Muscle layer of duodenum (tissue), 2 donors: Measurements from ENCODE around the gene CDRT4.

Source experiments
- H3K27ac ChIP-seq: one replicate; pipeline ENCODE4 v1.7.0; 2013; ENCODE audit warnings: mild to moderate bottlenecking, low read length
- H3K27me3 ChIP-seq: one replicate; pipeline ENCODE4 v1.7.0; 2013; ENCODE audit warnings: low read depth, mild to moderate bottlenecking, control low read depth, low read length
- H3K36me3 ChIP-seq, 2 donors: one replicate each; pipeline ENCODE4 v1.7.0; 2013; ENCODE audit warnings: low read length in 2 of 2, control low read depth in 1 of 2, mild to moderate bottlenecking in 1 of 2; ENCODE audit not compliant: insufficient read depth in 2 of 2, control insufficient read depth in 1 of 2
- H3K4me1 ChIP-seq, 2 donors: one replicate each; pipeline ENCODE4 v1.7.0; 2013; ENCODE audit warnings: low read length in 2 of 2, mild to moderate bottlenecking in 2 of 2, control low read depth in 1 of 2, moderate library complexity in 1 of 2; ENCODE audit not compliant: insufficient read depth in 2 of 2, control insufficient read depth in 1 of 2
- H3K4me3 ChIP-seq, 2 donors: one replicate each; pipeline ENCODE4 v1.7.0; 2013; ENCODE audit warnings: low read length in 2 of 2, low read depth in 1 of 2, mild to moderate bottlenecking in 1 of 2
- H3K9me3 ChIP-seq, 2 donors: one replicate each; pipeline ENCODE4 v1.7.0; 2013; ENCODE audit warnings: low read length in 2 of 2, control low read depth in 1 of 2, mild to moderate bottlenecking in 1 of 2; ENCODE audit not compliant: control insufficient read depth in 1 of 2
- donor health status: healthy.

The CDRT4 gene

DNA sequence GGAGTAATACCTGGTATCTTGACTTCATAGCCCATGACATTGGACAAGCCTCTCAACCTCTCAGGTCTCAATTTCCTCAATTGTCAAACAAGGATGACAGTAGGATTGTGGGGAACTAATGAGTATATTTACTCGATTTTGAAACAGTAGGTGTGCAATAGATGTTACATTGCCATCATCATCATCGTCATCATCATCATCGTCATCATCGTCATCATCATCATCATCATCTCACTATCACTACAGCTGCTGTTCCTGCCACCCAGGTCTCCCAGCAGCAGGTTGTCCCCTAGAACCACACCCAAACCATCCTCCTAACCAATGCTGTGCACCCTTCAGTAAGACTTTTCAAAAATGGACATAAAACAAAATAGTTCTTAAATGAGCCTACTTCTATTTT lies 24.8 kb upstream of the CDRT4 start:
- Histone ChIP-seq H3K4me1 (peaks cover 0 to 4% of the 10 kb centered on the region in 2 donors), H3K4me3 (no peak overlapping the region), H3K36me3 (no peaks in the 10 kb centered on the region), H3K9me3 (no peaks in the 10 kb centered on the region), H3K27me3 (no peaks in the 10 kb centered on the region), H3K27ac (no peak overlapping the region)

DNA sequence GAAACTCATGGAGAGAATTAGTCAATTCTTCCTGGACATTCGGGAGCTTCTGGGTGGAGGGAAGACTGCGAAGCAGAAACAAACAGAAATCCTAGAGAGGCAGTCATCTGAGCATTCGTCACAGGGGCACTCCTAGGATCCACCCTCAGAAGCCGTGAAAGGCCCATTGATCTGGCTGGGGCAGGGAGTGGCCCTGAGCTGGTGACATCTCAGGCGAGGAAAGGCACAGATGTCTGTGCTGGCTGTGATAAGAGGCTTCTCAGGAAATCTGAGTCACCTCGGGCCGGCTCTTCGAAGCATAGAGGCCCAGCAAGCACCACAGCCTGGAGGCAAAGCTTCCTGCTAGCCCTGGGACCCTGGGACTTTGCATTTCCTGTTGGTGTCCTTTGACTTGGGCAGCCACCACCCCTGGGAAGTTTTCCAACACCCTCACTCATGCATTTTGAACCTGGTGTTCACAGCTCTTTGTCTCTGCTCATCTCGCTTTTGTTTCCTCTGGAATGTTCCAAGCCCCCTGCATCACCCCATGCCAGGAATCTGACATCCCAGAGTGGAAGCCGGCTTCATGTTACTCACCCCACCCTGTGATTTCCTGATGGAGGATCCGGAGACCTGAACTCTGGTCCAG lies 23.3 kb upstream of the CDRT4 start:
- no peaks in the 10 kb centered on the region for H3K36me3 ChIP-seq
- peak overlapping the region; percentile 69 for H3K27ac ChIP-seq
- H3K9me3 ChIP-seq = no peaks in the 10 kb centered on the region
- no peak overlapping the region for H3K4me3 ChIP-seq
- no peaks in the 10 kb centered on the region for H3K27me3 ChIP-seq
- peaks cover 0 to 4% of the 10 kb centered on the region in 2 donors for H3K4me1 ChIP-seq

DNA sequence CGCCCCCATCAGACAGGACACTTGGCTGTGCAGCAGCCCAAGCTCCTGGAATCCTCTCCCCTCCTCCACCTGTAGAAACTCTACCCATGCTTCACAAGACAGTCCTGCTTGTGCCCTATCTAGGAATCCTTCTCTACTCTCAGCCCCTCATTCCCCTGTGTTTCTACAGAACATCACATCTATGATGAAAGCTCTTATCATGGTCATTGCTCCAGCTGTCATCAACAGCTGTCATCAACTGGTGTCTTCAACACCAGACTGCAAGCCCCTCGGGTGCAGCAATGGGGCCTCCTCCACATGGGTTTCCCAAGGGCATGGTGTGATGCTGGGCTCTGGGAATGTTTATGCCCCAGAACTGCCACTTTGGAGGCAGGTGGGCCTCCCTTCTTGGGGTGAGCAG lies 21.1 kb upstream of the CDRT4 start:
- no peaks in the 10 kb centered on the region for H3K36me3 ChIP-seq
- no peak overlapping the region for H3K27ac ChIP-seq
- no peak overlapping the region for H3K4me3 ChIP-seq
- H3K4me1 ChIP-seq = peaks cover 0 to 4% of the 10 kb centered on the region in 2 donors
- no peaks in the 10 kb centered on the region for H3K27me3 ChIP-seq
- no peaks in the 10 kb centered on the region for H3K9me3 ChIP-seq

DNA sequence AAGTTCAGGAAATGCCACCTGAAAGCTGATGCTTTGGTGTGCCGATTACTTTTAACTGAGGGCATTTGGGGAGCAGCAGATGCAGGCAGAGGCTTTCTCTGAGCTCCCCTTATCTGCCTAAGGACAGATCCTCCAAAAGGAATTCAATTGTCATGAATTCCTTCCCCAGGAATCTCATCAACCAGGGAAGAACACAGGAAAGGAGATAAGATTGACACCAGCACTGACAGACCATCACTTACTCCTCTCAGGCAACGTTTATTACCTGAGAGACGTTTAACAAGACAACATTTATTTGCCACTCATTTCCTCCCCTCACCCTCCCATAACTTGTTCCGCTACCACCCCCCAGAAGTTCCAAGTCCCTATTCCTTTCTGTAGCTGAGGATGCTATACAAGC lies 17.6 kb upstream of the CDRT4 start:
- no peaks in the 10 kb centered on the region for H3K27me3 ChIP-seq
- H3K36me3 ChIP-seq = peaks cover 0 to 3% of the 10 kb centered on the region in 2 donors
- H3K9me3 ChIP-seq = no peaks in the 10 kb centered on the region
- H3K27ac ChIP-seq = no peak overlapping the region
- no peak overlapping the region for H3K4me3 ChIP-seq
- H3K4me1 ChIP-seq = no peaks in the 10 kb centered on the region

DNA sequence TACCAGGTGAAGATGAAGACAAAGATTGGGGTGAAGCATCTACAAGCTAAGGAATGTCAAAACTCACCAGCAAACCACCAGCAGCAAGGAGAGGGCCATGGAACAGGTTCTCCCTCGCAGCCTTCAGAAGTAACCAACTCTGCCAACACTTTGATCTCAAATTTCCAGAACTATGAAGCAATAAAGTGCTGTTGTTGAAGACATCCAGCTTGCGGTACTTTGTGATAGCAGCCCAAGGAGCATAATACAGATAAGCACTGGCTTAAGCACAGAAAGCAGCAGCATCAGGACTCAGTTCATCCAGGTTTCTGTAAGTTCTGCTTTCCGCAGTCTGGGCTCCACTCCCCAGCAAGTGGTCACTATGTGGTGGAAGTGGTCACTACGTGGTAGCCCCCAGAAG lies 16.0 kb upstream of the CDRT4 start:
- Histone ChIP-seq H3K9me3 (no peaks in the 10 kb centered on the region), H3K4me1 (no peaks in the 10 kb centered on the region), H3K27me3 (no peaks in the 10 kb centered on the region), H3K36me3 (peaks cover 0 to 3% of the 10 kb centered on the region in 2 donors), H3K4me3 (no peak overlapping the region), H3K27ac (no peak overlapping the region)

DNA sequence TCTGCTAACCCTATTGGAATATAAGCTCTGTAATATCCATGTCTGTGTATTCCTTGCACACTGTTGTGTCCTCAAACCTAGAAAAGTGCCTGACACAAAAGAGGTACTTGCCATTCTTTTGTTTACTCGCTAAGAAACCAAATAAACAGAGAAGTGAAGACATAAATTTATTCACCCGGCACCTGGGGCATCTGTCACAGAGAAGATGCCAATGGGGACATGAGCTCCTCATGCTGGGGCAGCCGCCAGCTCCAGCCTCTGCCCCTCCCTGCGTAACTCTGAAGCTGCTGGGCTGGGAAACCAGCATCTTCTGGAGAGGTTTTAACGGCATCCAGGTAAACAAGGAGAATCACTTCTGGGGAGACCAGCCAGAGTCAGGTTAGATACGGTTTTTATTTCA lies 15.1 kb upstream of the CDRT4 start:
- H3K4me3 ChIP-seq = no peak overlapping the region
- no peaks in the 10 kb centered on the region for H3K4me1 ChIP-seq
- H3K27me3 ChIP-seq = no peaks in the 10 kb centered on the region
- H3K9me3 ChIP-seq = no peaks in the 10 kb centered on the region
- peaks cover 0 to 3% of the 10 kb centered on the region in 2 donors for H3K36me3 ChIP-seq
- no peak overlapping the region for H3K27ac ChIP-seq

DNA sequence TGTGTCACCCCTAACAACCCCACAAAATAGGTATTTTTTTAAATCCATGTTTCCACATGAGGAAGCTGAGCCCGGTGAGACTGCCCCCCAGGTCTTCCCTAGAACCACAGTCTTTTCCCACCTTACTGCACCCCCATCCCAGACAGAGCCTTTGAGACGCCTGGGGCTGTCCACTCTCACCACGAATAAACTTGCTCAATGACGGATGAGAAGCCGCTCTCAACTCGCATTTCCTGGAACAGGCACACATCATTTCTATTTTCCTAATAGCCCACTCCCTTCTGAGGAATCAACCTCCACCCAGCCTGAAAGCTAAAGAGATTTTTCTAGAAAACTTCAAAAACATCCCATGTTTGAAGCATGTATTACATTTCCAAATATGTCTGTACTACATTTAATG lies 14.1 kb upstream of the CDRT4 start:
- Histone ChIP-seq H3K27ac (no peak overlapping the region), H3K4me1 (no peaks in the 10 kb centered on the region), H3K9me3 (no peaks in the 10 kb centered on the region), H3K27me3 (no peaks in the 10 kb centered on the region), H3K36me3 (peaks cover 0 to 3% of the 10 kb centered on the region in 2 donors), H3K4me3 (no peak overlapping the region)

DNA sequence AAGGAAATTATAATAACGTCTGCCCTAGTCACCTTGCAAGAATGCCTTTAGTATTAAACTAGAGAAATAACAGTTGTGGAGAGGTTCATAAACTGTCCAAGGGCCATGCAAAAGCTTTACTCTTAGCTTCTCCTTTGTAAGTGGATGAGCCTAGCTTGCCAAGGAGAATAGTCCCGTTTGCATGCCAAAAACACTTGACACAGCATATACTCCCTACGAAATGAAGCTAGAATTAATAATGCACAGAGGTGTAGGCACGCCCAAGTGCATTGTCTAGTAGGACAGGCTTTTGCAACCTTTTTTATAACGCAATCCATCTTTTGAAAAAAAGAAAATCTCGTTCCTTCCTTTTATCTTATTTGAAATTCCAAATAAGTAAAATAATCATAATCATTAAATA lies 12.8 kb upstream of the CDRT4 start:
- H3K4me1 ChIP-seq = no peaks in the 10 kb centered on the region
- H3K36me3 ChIP-seq = peaks cover 0 to 3% of the 10 kb centered on the region in 2 donors
- H3K9me3 ChIP-seq = no peaks in the 10 kb centered on the region
- no peak overlapping the region for H3K4me3 ChIP-seq
- no peak overlapping the region for H3K27ac ChIP-seq
- no peaks in the 10 kb centered on the region for H3K27me3 ChIP-seq

DNA sequence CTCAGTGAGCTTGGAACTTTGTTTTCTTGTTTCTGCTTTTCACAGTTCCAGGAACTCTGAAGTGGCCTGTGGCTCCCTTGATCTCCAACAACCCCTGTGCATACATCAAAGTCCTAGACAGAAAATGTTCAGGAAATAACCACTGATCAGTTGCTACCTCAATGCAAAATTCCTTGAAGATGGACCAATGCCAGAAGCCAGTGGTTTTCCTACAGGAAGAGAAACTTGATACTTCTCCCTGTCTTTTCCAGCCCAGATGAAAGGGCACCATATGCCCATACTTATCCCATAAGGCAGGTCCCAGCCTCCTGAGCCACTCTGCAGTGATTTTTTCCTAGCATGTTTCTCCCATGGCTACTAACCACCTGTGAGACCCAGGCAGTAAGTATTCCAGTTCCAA lies 12.3 kb upstream of the CDRT4 start:
- H3K4me3 ChIP-seq = no peak overlapping the region
- H3K9me3 ChIP-seq = no peaks in the 10 kb centered on the region
- peaks cover 0 to 3% of the 10 kb centered on the region in 2 donors for H3K36me3 ChIP-seq
- no peaks in the 10 kb centered on the region for H3K4me1 ChIP-seq
- no peaks in the 10 kb centered on the region for H3K27me3 ChIP-seq
- H3K27ac ChIP-seq = no peak overlapping the region

DNA sequence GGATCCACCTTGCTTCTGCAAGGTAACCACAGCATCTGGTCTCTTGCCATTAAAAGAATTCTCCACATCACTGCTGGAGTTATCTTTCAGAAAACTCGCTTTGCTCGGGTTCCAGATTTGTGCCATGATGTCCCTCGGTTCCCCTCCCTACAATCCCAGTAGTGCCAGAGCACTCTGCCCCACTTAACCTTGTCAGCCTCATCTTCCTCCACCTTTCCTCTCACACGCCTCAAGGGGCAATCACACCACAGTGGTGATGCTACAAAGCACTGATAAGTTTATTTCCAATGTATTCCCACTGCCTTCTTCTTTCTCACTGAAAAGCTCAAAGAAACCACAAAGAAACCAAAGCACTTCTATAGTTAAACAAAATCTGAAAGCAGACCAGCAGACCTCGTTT lies 11.4 kb upstream of the CDRT4 start:
- Histone ChIP-seq H3K36me3 (peaks cover 0 to 3% of the 10 kb centered on the region in 2 donors), H3K4me1 (no peaks in the 10 kb centered on the region), H3K27me3 (no peaks in the 10 kb centered on the region), H3K27ac (no peak overlapping the region), H3K4me3 (no peak overlapping the region), H3K9me3 (no peaks in the 10 kb centered on the region)

DNA sequence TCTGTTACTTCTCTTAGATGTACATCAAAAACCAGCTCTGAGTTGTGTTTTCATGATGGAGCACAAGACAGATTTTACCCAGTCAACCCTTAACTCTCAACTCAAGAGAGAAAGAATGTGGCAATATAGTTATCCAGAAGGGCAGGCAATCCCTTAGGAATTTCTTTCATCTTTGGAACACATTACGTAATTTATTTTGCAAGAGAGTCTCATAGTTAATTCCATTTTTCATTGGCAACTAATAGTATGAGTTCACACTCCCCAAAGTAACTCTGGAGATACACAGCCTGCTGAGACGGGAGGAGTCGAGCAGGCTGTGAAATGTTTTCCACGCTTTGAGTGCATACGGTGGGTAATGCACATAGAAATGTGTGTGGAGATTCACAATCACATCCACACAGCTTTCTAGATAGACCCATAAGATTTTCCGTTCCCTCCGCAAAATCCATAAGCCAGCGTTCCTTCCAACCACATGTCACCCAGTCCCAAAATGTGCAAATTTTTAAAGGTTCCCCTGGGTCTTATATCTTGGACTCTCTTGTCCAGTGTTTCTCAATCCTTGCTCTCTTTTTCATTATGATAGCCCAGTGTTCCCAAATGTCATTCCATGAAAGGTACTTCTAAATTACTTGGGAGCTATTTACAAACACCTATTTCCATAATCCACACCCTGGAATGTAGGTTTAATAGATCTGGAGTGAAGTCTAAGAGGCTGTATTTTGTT lies 8.4 kb upstream of the CDRT4 start:
- H3K27ac ChIP-seq = no peak overlapping the region

DNA sequence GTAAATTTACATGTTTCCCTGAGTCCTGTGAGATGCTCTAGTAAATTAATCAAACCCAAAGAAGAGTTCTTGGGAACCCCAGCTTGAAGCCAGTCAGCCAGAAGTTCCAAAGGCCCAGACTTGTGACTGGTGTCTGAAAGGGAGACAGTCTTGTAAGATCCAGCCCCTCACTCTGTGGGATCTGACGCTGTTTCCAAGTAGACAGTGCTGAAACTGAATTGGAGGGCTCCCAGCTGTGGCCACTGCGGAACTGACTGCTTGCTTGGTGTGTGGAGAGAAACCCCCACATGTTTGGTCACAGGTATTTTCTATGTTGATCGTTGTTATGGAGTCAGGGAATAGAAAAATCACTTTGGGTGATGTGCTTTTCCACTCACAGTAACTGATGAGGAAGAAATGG lies 5.5 kb upstream of the CDRT4 start:
- H3K27me3 ChIP-seq = no peaks in the 10 kb centered on the region
- H3K36me3 ChIP-seq = no peaks in the 10 kb centered on the region
- H3K4me1 ChIP-seq = no peaks in the 10 kb centered on the region
- H3K9me3 ChIP-seq = no peaks in the 10 kb centered on the region
- H3K4me3 ChIP-seq = no peak overlapping the region
- no peak overlapping the region for H3K27ac ChIP-seq

More for the DNA sequence above, 8.4 kb upstream of the CDRT4 start:
- Histone ChIP-seq H3K4me1 (no peaks in the 10 kb centered on the region), H3K4me3 (no peak overlapping the region), H3K36me3 (no peaks in the 10 kb centered on the region), H3K9me3 (no peaks in the 10 kb centered on the region), H3K27me3 (no peaks in the 10 kb centered on the region)
